GM12878 (cell line): Measurements from ENCODE around the gene ERP27. TPM values are rescaled to one million over a fixed set of nuclear protein-coding genes. Genes with fewer than 3 reads are reported as not detected.

Source experiments
- BHLHE40 ChIP-seq, 2 experiments: fragments of 450-650 bp in 1 of 2; IDR thresholded peaks; 2 replicates each; pipeline ENCODE4 v1.6.1; 2011 to 2017; ENCODE audit warnings: low read depth in 2 of 2, borderline replicate concordance in 1 of 2, improper control_type of control experiment in 1 of 2, low read length in 1 of 2, mild to moderate bottlenecking in 1 of 2
- BRCA1 ChIP-seq: IDR thresholded peaks from 2 replicates; pipeline ENCODE4 v1.6.1; 2011; ENCODE audit warnings: low read depth, low read length, improper control_type of control experiment
- CEBPB ChIP-seq, 2 experiments: fragments of 150-350 bp in 1 of 2; IDR thresholded peaks; 2 replicates each; pipeline ENCODE4 v1.6.1; 2012 to 2014; ENCODE audit warnings: low read depth in 2 of 2, low read length in 2 of 2, borderline replicate concordance in 1 of 2, inconsistent platforms in 1 of 2
- CREB1 ChIP-seq: IDR thresholded peaks from 2 replicates; pipeline ENCODE4 v1.6.1; 2012; ENCODE audit warnings: low read depth, mild to moderate bottlenecking, inconsistent platforms
- FOXM1 ChIP-seq: IDR thresholded peaks from 2 replicates; pipeline ENCODE4 v1.6.1; 2012; ENCODE audit warnings: low read depth, mild to moderate bottlenecking, inconsistent platforms, low read length, moderate library complexity
- KAT2A ChIP-seq: conservative IDR thresholded peaks from 2 replicates; pipeline ENCODE4 v1.6.1; 2011; ENCODE audit warnings: low read depth, low read length; ENCODE audit not compliant: control insufficient read depth
- KLF5 ChIP-seq: fragments of 450-650 bp; IDR thresholded peaks from 2 replicates; pipeline ENCODE4 v1.6.1; 2014; ENCODE audit warnings: mild to moderate bottlenecking; ENCODE audit not compliant: partially characterized antibody
- NFIC ChIP-seq: IDR thresholded peaks from 2 replicates; pipeline ENCODE4 v1.6.1; 2012; ENCODE audit warnings: low read depth, mild to moderate bottlenecking, inconsistent platforms, low read length, moderate library complexity
- POU2F2 ChIP-seq: IDR thresholded peaks from 3 replicates; pipeline ENCODE4 v1.6.1; 2011; ENCODE audit warnings: low read depth, mild to moderate bottlenecking, low read length, borderline replicate concordance
- RAD51 ChIP-seq: fragments of 450-650 bp; IDR thresholded peaks from 2 replicates; pipeline ENCODE4 v1.6.1; 2016; ENCODE audit warnings: moderate library complexity, mild to moderate bottlenecking, inconsistent platforms
- SMARCA5 ChIP-seq: fragments of 450-650 bp; IDR thresholded peaks from 2 replicates; pipeline ENCODE4 v1.6.1; 2017; ENCODE audit warnings: mild to moderate bottlenecking
- SUPT20H ChIP-seq: IDR thresholded peaks from 2 replicates; pipeline ENCODE4 v1.6.1; 2011; ENCODE audit warnings: low read depth, mild to moderate bottlenecking, low read length, moderate library complexity, borderline replicate concordance; ENCODE audit not compliant: control insufficient read depth
- TCF7 ChIP-seq: IDR thresholded peaks from 2 replicates; pipeline ENCODE4 v1.6.1; 2014; ENCODE audit warnings: antibody characterized with exemption, borderline replicate concordance
- WRNIP1 ChIP-seq: IDR thresholded peaks from 2 replicates; pipeline ENCODE4 v1.6.1; 2011; ENCODE audit warnings: low read depth, low read length, improper control_type of control experiment, borderline replicate concordance
- ZNF207 ChIP-seq: fragments of 450-650 bp; IDR thresholded peaks from 2 replicates; pipeline ENCODE4 v1.6.1; 2014; ENCODE audit warnings: antibody characterized with exemption, mild to moderate bottlenecking, borderline replicate concordance
- ZNF622 ChIP-seq: fragments of 450-650 bp; IDR thresholded peaks from 2 replicates; pipeline ENCODE4 v1.6.1; 2017; ENCODE audit warnings: mild to moderate bottlenecking, inconsistent platforms
- polyA plus RNA-seq, 11 experiments: library from polyadenylated mRNA; depleted of rRNA in 4 of 11; unstranded in 6 of 11; stranded (reverse) in 5 of 11; fragments of >200 nt; fragmentation: Nextera tagmentation in 4 of 11; fragmentation: Illumina TruSeq in 1 of 11; extraction: Ambion mirVana in 4 of 11; extraction: Trizol in 1 of 11; gene quantifications; 1 replicate in 1 of 11; 2 replicates in 10 of 11; pipeline versions ENCODE4 v1.2.1 to v1.2.3, GENCODE V29; 2011 to 2016; ENCODE audit warnings: inconsistent platforms in 2 of 11, missing spikeins in 2 of 11, low read depth in 1 of 11
- total RNA-seq, 4 experiments: library from RNA; depleted of rRNA in 3 of 4; stranded (reverse); fragments of >200 nt in 3 of 4; fragmentation: Illumina TruSeq in 1 of 4; extraction: Trizol in 1 of 4; gene quantifications; 2 replicates each; pipeline versions ENCODE4 v1.2.1 to v1.2.3, GENCODE V29; 2013 to 2021
- TF ChIP-seq, protein P1 (sequence below): fragments of 450-650 bp; formaldehyde crosslinking; IDR thresholded peaks from 2 replicates; pipeline ENCODE4 v1.4.0; 2022; ENCODE audit warnings: mild to moderate bottlenecking, moderate library complexity
- TF ChIP-seq, protein P2 (sequence below): fragments of 450-650 bp; IDR thresholded peaks from 2 replicates; pipeline ENCODE4 v1.6.1; 2016; ENCODE audit warnings: mild to moderate bottlenecking
- TF ChIP-seq, protein P3 (sequence below): fragments of 450-650 bp; IDR thresholded peaks from 2 replicates; pipeline ENCODE4 v1.6.1; 2017; ENCODE audit warnings: mild to moderate bottlenecking, moderate library complexity
- TF ChIP-seq, protein P4 (sequence below): fragments of 450-650 bp; IDR thresholded peaks from 2 replicates; pipeline ENCODE4 v1.6.1; 2017; ENCODE audit warnings: antibody characterized with exemption, mild to moderate bottlenecking, moderate library complexity

The ERP27 gene
- total and polyA plus RNA-seq, 10 of the 15 experiments (the other 5 are each of a cell fraction or from before 2014, with no cell fraction given): 0.91 to 2.4 (median 1.4) TPM

DNA sequence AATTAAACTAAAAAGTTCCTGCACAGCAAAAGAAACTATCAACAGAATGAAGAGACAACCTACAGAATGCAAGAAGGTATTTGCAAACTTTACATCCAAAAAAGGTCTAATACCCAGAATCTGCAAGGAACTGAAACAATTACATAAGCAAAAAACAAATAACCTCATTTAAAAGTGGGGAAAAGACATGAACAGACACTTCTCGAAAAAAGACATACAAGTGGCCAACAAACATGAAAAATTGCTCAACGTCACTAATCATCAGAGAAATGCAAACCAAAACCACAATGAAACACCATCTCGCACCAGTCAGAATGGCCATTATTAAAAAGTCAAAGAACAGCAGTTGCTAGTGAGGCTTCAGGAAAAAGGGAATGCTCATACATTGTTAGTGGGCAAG is 49.7 kb upstream of the ERP27 start (continued):
- TF ChIP-seq BHLHE40 (IDR thresholded peaks at IDR 0.05; ENCODE audit: borderline replicate concordance in 1 of 2, low read depth in 2 of 2, low read length in 1 of 2) (no peak), SMARCA5 (no peak), POU2F2 (0 out of 3 replicates have a peak, but pooled peaks have one; percentile 38), TCF7 (no peak), ZNF207 (no peak), BRCA1 (no peak), WRNIP1 (no peak), ZNF622 (no peak), FOXM1 (peak; percentile 19; the same call in 1 of the 2 replicates), KLF5 (no peak), CEBPB (IDR thresholded peaks at IDR 0.05; ENCODE audit: borderline replicate concordance in 1 of 2, low read depth in 2 of 2, low read length in 2 of 2) (0 out of 4 replicates have a peak, but pooled peaks of 1 of the 2 experiments have one; percentile 29), RAD51 (no peak), NFIC (peak; percentile 62), KAT2A (no peak), SUPT20H (no peak), CREB1 (peak; percentile 62)
- TF ChIP-seq, protein P1, sequence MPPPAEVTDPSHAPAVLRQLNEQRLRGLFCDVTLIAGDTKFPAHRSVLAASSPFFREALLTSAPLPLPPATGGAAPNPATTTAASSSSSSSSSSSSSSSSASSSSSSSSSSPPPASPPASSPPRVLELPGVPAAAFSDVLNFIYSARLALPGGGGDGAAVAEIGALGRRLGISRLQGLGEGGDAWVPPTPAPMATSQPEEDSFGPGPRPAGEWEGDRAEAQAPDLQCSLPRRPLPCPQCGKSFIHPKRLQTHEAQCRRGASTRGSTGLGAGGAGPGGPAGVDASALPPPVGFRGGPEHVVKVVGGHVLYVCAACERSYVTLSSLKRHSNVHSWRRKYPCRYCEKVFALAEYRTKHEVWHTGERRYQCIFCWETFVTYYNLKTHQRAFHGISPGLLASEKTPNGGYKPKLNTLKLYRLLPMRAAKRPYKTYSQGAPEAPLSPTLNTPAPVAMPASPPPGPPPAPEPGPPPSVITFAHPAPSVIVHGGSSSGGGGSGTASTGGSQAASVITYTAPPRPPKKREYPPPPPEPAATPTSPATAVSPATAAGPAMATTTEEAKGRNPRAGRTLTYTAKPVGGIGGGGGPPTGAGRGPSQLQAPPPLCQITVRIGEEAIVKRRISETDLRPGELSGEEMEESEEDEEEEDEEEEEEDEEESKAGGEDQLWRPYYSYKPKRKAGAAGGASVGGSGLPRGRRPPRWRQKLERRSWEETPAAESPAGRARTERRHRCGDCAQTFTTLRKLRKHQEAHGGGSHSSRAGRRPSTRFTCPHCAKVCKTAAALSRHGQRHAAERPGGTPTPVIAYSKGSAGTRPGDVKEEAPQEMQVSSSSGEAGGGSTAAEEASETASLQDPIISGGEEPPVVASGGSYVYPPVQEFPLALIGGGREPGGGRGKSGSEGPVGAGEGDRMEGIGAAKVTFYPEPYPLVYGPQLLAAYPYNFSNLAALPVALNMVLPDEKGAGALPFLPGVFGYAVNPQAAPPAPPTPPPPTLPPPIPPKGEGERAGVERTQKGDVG (CRISPR knock-in tag): no peak
- TF ChIP-seq, protein P2, sequence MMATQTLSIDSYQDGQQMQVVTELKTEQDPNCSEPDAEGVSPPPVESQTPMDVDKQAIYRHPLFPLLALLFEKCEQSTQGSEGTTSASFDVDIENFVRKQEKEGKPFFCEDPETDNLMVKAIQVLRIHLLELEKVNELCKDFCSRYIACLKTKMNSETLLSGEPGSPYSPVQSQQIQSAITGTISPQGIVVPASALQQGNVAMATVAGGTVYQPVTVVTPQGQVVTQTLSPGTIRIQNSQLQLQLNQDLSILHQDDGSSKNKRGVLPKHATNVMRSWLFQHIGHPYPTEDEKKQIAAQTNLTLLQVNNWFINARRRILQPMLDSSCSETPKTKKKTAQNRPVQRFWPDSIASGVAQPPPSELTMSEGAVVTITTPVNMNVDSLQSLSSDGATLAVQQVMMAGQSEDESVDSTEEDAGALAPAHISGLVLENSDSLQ: no peak; the same call in 1 of the 2 replicates
- TF ChIP-seq, protein P3, sequence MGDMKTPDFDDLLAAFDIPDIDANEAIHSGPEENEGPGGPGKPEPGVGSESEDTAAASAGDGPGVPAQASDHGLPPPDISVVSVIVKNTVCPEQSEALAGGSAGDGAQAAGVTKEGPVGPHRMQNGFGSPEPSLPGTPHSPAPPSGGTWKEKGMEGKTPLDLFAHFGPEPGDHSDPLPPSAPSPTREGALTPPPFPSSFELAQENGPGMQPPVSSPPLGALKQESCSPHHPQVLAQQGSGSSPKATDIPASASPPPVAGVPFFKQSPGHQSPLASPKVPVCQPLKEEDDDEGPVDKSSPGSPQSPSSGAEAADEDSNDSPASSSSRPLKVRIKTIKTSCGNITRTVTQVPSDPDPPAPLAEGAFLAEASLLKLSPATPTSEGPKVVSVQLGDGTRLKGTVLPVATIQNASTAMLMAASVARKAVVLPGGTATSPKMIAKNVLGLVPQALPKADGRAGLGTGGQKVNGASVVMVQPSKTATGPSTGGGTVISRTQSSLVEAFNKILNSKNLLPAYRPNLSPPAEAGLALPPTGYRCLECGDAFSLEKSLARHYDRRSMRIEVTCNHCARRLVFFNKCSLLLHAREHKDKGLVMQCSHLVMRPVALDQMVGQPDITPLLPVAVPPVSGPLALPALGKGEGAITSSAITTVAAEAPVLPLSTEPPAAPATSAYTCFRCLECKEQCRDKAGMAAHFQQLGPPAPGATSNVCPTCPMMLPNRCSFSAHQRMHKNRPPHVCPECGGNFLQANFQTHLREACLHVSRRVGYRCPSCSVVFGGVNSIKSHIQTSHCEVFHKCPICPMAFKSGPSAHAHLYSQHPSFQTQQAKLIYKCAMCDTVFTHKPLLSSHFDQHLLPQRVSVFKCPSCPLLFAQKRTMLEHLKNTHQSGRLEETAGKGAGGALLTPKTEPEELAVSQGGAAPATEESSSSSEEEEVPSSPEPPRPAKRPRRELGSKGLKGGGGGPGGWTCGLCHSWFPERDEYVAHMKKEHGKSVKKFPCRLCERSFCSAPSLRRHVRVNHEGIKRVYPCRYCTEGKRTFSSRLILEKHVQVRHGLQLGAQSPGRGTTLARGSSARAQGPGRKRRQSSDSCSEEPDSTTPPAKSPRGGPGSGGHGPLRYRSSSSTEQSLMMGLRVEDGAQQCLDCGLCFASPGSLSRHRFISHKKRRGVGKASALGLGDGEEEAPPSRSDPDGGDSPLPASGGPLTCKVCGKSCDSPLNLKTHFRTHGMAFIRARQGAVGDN: no peak
- TF ChIP-seq, protein P4, sequence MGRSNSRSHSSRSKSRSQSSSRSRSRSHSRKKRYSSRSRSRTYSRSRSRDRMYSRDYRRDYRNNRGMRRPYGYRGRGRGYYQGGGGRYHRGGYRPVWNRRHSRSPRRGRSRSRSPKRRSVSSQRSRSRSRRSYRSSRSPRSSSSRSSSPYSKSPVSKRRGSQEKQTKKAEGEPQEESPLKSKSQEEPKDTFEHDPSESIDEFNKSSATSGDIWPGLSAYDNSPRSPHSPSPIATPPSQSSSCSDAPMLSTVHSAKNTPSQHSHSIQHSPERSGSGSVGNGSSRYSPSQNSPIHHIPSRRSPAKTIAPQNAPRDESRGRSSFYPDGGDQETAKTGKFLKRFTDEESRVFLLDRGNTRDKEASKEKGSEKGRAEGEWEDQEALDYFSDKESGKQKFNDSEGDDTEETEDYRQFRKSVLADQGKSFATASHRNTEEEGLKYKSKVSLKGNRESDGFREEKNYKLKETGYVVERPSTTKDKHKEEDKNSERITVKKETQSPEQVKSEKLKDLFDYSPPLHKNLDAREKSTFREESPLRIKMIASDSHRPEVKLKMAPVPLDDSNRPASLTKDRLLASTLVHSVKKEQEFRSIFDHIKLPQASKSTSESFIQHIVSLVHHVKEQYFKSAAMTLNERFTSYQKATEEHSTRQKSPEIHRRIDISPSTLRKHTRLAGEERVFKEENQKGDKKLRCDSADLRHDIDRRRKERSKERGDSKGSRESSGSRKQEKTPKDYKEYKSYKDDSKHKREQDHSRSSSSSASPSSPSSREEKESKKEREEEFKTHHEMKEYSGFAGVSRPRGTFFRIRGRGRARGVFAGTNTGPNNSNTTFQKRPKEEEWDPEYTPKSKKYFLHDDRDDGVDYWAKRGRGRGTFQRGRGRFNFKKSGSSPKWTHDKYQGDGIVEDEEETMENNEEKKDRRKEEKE: no peak
